Measurements from ENCODE around the gene CPZ.

Gene CPZ

GRCh38 chr4:8639777-8640720, 47.5 kb downstream of the CPZ start:
- no peak overlapping the region for H3K27ac ChIP-seq (ENCODE audit: extremely low read depth, low read depth, low read length)

More at GRCh38 chr4:8639777-8640720, 47.5 kb downstream of the CPZ start:
- H3K4me1 ChIP-seq (ENCODE audit: control insufficient read depth, insufficient read depth, low read length) = no peaks in the 10 kb centered on the region
- TF ChIP-seq ZNF529 (tag by site-specific recombination; IDR thresholded peaks at IDR 0.05; ENCODE audit: insufficient replicate concordance) (no peak), ZNF239 (tag by site-specific recombination; IDR thresholded peaks at IDR 0.05) (no peak), RBAK (tag by site-specific recombination; IDR thresholded peaks at IDR 0.05) (no peak), ZBTB26 (tag by site-specific recombination; optimal IDR thresholded peaks at IDR 0.05) (no peak), ZXDB (tag by site-specific recombination; IDR thresholded peaks at IDR 0.05) (no peak), ZSCAN4 (tag by site-specific recombination; IDR thresholded peaks at IDR 0.05) (no peak), MYNN (tag by site-specific recombination; IDR thresholded peaks at IDR 0.05; ENCODE audit: borderline replicate concordance) (no peak), ATF2 (tag by site-specific recombination; IDR thresholded peaks at IDR 0.05; ENCODE audit: low read depth) (no peak), ZNF23 (tag by site-specific recombination; IDR thresholded peaks at IDR 0.05; ENCODE audit: borderline replicate concordance) (no peak), ZNF26 (tag by site-specific recombination; IDR thresholded peaks at IDR 0.05) (no peak), EGR2 (tag by site-specific recombination; IDR thresholded peaks at IDR 0.05; ENCODE audit: low read depth) (no peak), ZBTB44 (tag by site-specific recombination; IDR thresholded peaks at IDR 0.05) (no peak), ZSCAN30 (tag by site-specific recombination; IDR thresholded peaks at IDR 0.05) (no peak), GLI4 (tag by site-specific recombination; IDR thresholded peaks at IDR 0.05) (no peak), ZNF837 (tag by site-specific recombination; IDR thresholded peaks at IDR 0.05) (no peak), REPIN1 (tag by site-specific recombination; IDR thresholded peaks at IDR 0.05; ENCODE audit: low read depth) (no peak)
- TF ChIP-seq, protein P1, sequence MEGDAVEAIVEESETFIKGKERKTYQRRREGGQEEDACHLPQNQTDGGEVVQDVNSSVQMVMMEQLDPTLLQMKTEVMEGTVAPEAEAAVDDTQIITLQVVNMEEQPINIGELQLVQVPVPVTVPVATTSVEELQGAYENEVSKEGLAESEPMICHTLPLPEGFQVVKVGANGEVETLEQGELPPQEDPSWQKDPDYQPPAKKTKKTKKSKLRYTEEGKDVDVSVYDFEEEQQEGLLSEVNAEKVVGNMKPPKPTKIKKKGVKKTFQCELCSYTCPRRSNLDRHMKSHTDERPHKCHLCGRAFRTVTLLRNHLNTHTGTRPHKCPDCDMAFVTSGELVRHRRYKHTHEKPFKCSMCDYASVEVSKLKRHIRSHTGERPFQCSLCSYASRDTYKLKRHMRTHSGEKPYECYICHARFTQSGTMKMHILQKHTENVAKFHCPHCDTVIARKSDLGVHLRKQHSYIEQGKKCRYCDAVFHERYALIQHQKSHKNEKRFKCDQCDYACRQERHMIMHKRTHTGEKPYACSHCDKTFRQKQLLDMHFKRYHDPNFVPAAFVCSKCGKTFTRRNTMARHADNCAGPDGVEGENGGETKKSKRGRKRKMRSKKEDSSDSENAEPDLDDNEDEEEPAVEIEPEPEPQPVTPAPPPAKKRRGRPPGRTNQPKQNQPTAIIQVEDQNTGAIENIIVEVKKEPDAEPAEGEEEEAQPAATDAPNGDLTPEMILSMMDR (tag by site-specific recombination; IDR thresholded peaks at IDR 0.05) = no peak
- no peak overlapping the region for H3K4me3 ChIP-seq (ENCODE audit: low read depth, low read length)
- ChIA-PET CTCF (no interaction called here), POLR2A (no interaction called here)
- H3K9me3 ChIP-seq (ENCODE audit: control insufficient read depth, insufficient read depth, low read depth, low read length) = no peaks in the 10 kb centered on the region
- no peaks in the 10 kb centered on the region for H3K36me3 ChIP-seq (ENCODE audit: control insufficient read depth in 2 of 2, insufficient read depth in 1 of 2, low read length in 2 of 2)

All from HEK293 (cell line).